ENCODE data around the gene RPUSD1. TPM values are rescaled to one million over a fixed set of nuclear protein-coding genes. Genes with fewer than 3 reads are reported as not detected.

The RPUSD1 gene
- total and polyA plus RNA-seq, 2 of the 13 experiments (the other 11 are each of a cell fraction or from before 2014, with no cell fraction given), result 13.1 to 26.2 TPM

- TF ChIP-seq ZNF513 (CRISPR knock-in tag; conservative IDR thresholded peaks at IDR 0.05), result no peak
- peak; percentile 71 for TF ChIP-seq CHD2 (IDR thresholded peaks at IDR 0.05; ENCODE audit: low read depth, low read length)
- peak; percentile 39; the same call in 1 of the 2 replicates for TF ChIP-seq SNAPC2 (CRISPR knock-in tag; IDR thresholded peaks at IDR 0.05)
- peak; percentile 71 for TF ChIP-seq CREM (IDR thresholded peaks at IDR 0.05)
- TF ChIP-seq CREM (CRISPR knock-in tag; IDR thresholded peaks at IDR 0.05), result 0 out of 2 replicates have a peak, but pooled peaks have one; percentile 22
- TF ChIP-seq ZNF674 (CRISPR knock-in tag; IDR thresholded peaks at IDR 0.05; ENCODE audit: low read depth), result 0 out of 2 replicates have a peak, but pooled peaks have one; percentile 71
- 0 out of 2 replicates have a peak, but pooled peaks have one; percentile 52 for TF ChIP-seq ZNF205 (CRISPR knock-in tag; IDR thresholded peaks at IDR 0.05)
- TF ChIP-seq HES4 (CRISPR knock-in tag; IDR thresholded peaks at IDR 0.05; ENCODE audit: borderline replicate concordance), result peak; percentile 83
- 0 out of 2 replicates have a peak, but pooled peaks have one; percentile 68 for TF ChIP-seq ZNF761 (CRISPR knock-in tag; conservative IDR thresholded peaks at IDR 0.05)
- TF ChIP-seq CTCF (CRISPR knock-in tag; IDR thresholded peaks at IDR 0.05), result peak; percentile 94
- peak; percentile 85 for TF ChIP-seq ZMYM4 (CRISPR knock-in tag; IDR thresholded peaks at IDR 0.05)
- TF ChIP-seq ZBTB38 (CRISPR knock-in tag; IDR thresholded peaks at IDR 0.05), result peak; percentile 86
- peak; percentile 87 for TF ChIP-seq ZC3H13 (CRISPR knock-in tag; IDR thresholded peaks at IDR 0.05)
- peak; percentile 90; the same call in 1 of the 2 replicates for TF ChIP-seq TFAP4 (IDR thresholded peaks at IDR 0.05; ENCODE audit: borderline replicate concordance, low read depth)
- no peak; the same call in 1 of the 2 replicates for TF ChIP-seq ZNF275 (CRISPR knock-in tag; IDR thresholded peaks at IDR 0.05; ENCODE audit: borderline replicate concordance)
- peak; percentile 71; the same call in 1 of the 2 replicates for TF ChIP-seq ZNF780A (CRISPR knock-in tag; IDR thresholded peaks at IDR 0.05)
- no peak for TF ChIP-seq TEAD2 (CRISPR knock-in tag; IDR thresholded peaks at IDR 0.05)
- peak; percentile 54; the same call in 1 of the 2 replicates for TF ChIP-seq ZNF776 (CRISPR knock-in tag; IDR thresholded peaks at IDR 0.05)
- TF ChIP-seq SAFB2 (CRISPR knock-in tag; IDR thresholded peaks at IDR 0.05; ENCODE audit: borderline replicate concordance, low read depth), result peak; percentile 68; the same call in 1 of the 2 replicates
- 0 out of 2 replicates have a peak, but pooled peaks have one; percentile 63 for TF ChIP-seq ZNF709 (CRISPR knock-in tag; IDR thresholded peaks at IDR 0.05)
- peak; percentile 49; the same call in 1 of the 2 replicates for TF ChIP-seq ZNF777 (CRISPR knock-in tag; IDR thresholded peaks at IDR 0.05)
- TF ChIP-seq TBX3 (IDR thresholded peaks at IDR 0.05; ENCODE audit: borderline replicate concordance), result peak; percentile 32; the same call in 1 of the 2 replicates
- 0 out of 2 replicates have a peak, but pooled peaks have one; percentile 68 for TF ChIP-seq ZNF383 (CRISPR knock-in tag; IDR thresholded peaks at IDR 0.05; ENCODE audit: borderline replicate concordance)
- TF ChIP-seq MTA3 (CRISPR knock-in tag; IDR thresholded peaks at IDR 0.05), result no peak
- peak; percentile 55; the same call in 1 of the 2 replicates for TF ChIP-seq ZBTB3 (CRISPR knock-in tag; IDR thresholded peaks at IDR 0.05; ENCODE audit: borderline replicate concordance, low read depth)
Measured at GRCh38 chr16:740764-741505, 47.2 kb downstream of the RPUSD1 start, which contains the start of gene CIAO3 (continued).
